Dendritic cell treated with granulocyte-macrophage colony-stimulating factor and Interleukin-4, amounts not matched to agents 40 ng/mL and 50 ng/mL, for 4 days (primary cell): Measurements from ENCODE around the gene MKRN2OS.

ENCODE experiments used
- H3K27ac Mint-ChIP-seq: one replicate; pipeline ENCODE4 v1.8.0; 2022; ENCODE audit warnings: mild to moderate bottlenecking, mixed read lengths
- H3K27me3 Mint-ChIP-seq: one replicate; pipeline ENCODE4 v1.8.0; 2022; ENCODE audit warnings: mild to moderate bottlenecking, mixed read lengths
- H3K36me3 Mint-ChIP-seq: one replicate; pipeline ENCODE4 v1.8.0; 2022; ENCODE audit warnings: low read depth, mixed read lengths
- H3K4me1 Mint-ChIP-seq: one replicate; pipeline ENCODE4 v1.8.0; 2022; ENCODE audit warnings: low read depth, mixed read lengths
- H3K4me3 Mint-ChIP-seq: one replicate; pipeline ENCODE4 v1.8.0; 2022; ENCODE audit warnings: mild to moderate bottlenecking, moderate library complexity, mixed read lengths
- H3K9me3 Mint-ChIP-seq: one replicate; pipeline ENCODE4 v1.8.0; 2022; ENCODE audit warnings: mixed read lengths
- intact Hi-C: fragments of 100-400 bp; cut with micrococcal nuclease; formaldehyde crosslinking; loops from one replicate; pipeline ENCODE4 v1.15.0; 2022

Gene MKRN2OS

GRCh38 chr3:12516873-12517272 lies 28.4 kb downstream of the MKRN2OS start:
- Mint-ChIP-seq H3K36me3 (peaks cover 42% of the 10 kb centered on the region), H3K4me3 (no peak overlapping the region), H3K9me3 (no peaks in the 10 kb centered on the region), H3K27me3 (no peaks in the 10 kb centered on the region), H3K27ac (no peak overlapping the region), H3K4me1 (no peaks in the 10 kb centered on the region)
- intact Hi-C loops: no loop called here

GRCh38 chr3:12515631-12516030 lies 29.7 kb downstream of the MKRN2OS start:
- intact Hi-C loops: no loop called here
- Mint-ChIP-seq H3K4me3 (no peak overlapping the region), H3K4me1 (no peaks in the 10 kb centered on the region), H3K27ac (no peak overlapping the region), H3K27me3 (no peaks in the 10 kb centered on the region), H3K9me3 (no peaks in the 10 kb centered on the region), H3K36me3 (peaks cover 36% of the 10 kb centered on the region)

DNA sequence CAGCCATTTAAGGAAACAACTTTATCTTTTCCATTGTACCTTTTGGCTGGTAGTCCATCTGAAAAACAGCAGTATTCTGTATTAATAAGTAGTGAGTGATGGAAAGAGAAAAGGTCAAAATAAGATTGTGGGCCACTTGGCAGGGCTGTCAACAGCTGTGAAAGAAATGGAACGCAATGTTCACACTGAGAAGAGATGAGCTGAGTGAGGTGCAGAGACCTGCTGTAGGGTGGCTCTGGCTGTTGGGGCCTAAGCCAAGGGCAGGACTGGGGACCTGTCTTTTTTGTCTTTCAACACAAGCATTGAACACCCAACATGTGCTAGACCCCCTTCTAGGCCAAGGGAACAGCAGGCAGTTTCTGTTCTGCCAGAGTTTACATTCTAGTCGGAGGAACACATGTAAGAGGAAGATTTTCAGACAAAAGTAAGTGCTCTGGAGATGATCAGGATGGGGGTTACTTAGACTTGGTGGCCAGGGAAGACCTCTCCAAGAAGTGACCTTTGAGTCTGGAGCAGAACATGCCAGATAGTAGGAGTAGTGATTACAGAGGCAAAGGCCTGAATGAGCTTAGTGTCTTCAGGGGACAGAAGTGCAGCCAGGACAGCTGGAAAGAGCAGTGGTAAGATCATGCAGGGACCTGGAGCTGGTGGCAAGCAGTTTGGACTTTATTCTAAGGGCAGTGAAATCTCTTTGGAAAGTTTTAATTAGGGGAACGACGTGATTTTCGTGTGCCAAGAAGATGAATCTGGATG lies 31.4 kb downstream of the MKRN2OS start:
- Mint-ChIP-seq H3K9me3 (no peaks in the 10 kb centered on the region), H3K36me3 (peaks cover 32% of the 10 kb centered on the region), H3K4me3 (no peak overlapping the region), H3K27ac (no peak overlapping the region), H3K27me3 (no peaks in the 10 kb centered on the region), H3K4me1 (no peaks in the 10 kb centered on the region)
- intact Hi-C loops: no loop called here

DNA sequence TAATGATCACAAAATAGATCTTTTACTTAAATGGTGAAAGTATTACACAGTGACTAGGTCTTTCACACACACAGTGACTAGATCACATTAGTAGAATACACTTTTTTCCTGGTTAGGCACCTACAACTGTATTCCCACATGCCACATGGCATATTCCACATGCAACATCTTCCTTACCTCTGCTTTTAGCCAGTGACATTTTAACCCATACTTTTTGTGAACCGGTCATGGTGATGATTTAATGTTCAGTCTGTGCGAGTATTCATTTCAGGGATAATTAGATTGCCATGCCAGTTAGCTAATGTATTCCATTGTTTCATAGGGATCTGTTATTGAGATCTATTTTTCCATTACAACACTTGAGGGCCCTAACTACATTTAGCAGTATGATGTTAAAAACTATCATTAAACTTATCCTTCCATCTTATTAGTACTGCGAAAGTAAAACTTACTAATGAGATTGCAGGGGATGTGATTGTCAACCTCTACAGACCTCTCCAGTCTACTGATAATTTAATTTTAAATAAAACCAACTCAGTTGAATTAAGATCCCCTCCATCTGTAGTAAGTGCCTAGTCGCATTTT lies 32.7 kb downstream of the MKRN2OS start:
- peaks cover 41% of the 10 kb centered on the region for H3K36me3 Mint-ChIP-seq
- no peaks in the 10 kb centered on the region for H3K4me1 Mint-ChIP-seq
- H3K4me3 Mint-ChIP-seq: no peak overlapping the region

GRCh38 chr3:12509466-12509865 lies 35.8 kb downstream of the MKRN2OS start:
- H3K27me3 Mint-ChIP-seq: no peaks in the 10 kb centered on the region
- H3K4me1 Mint-ChIP-seq: no peaks in the 10 kb centered on the region
- H3K36me3 Mint-ChIP-seq: peaks cover 60% of the 10 kb centered on the region
- intact Hi-C loops: no loop called here
- H3K9me3 Mint-ChIP-seq: no peaks in the 10 kb centered on the region
- no peak overlapping the region for H3K27ac Mint-ChIP-seq
- no peak overlapping the region for H3K4me3 Mint-ChIP-seq

More for the DNA sequence above, 32.7 kb downstream of the MKRN2OS start:
- H3K9me3 Mint-ChIP-seq: no peaks in the 10 kb centered on the region
- no peak overlapping the region for H3K27ac Mint-ChIP-seq
- H3K27me3 Mint-ChIP-seq: no peaks in the 10 kb centered on the region
- intact Hi-C loops: no loop called here

GRCh38 chr3:12508291-12508700 lies 37.0 kb downstream of the MKRN2OS start:
- Mint-ChIP-seq H3K4me1 (peaks cover 7% of the 10 kb centered on the region), H3K9me3 (no peaks in the 10 kb centered on the region), H3K36me3 (peaks cover 60% of the 10 kb centered on the region), H3K27ac (no peak overlapping the region), H3K4me3 (no peak overlapping the region), H3K27me3 (no peaks in the 10 kb centered on the region)
- intact Hi-C loops: no loop called here

- Mint-ChIP-seq H3K27me3 (no peaks in the 10 kb centered on the region), H3K4me1 (peaks cover 10% of the 10 kb centered on the region), H3K4me3 (no peak overlapping the region), H3K9me3 (no peaks in the 10 kb centered on the region), H3K27ac (no peak overlapping the region), H3K36me3 (peaks cover 60% of the 10 kb centered on the region)
- intact Hi-C loops: no loop called here
Measured at GRCh38 chr3:12507591-12508281, 37.6 kb downstream of the MKRN2OS start.

DNA sequence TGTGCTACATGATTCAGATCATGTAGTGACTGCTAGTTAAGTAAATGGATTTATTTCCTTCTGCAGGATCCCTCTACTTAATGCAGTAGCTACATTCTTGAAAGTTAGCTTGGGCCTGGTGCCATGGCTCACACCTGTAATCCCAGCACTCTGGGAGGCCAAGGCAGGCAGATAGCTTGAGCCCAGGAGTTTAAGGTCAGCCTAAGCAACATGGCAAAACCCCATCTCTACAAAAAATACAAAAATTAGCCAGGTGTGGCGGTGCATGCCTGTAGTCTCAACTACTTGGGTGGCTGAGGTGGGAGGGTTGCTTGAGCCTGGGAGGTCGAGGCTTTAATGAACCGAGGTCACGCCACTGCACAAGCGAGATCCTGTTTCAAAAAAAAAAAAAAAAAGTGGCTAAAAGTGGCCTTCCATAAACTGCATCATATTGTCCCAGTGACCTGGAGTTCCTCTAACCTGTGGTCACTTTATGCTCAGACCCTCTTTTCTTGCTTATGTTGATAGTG lies 39.0 kb downstream of the MKRN2OS start:
- Mint-ChIP-seq H3K4me1 (peaks cover 10% of the 10 kb centered on the region), H3K27me3 (no peaks in the 10 kb centered on the region), H3K4me3 (no peak overlapping the region), H3K27ac (no peak overlapping the region), H3K36me3 (peaks cover 60% of the 10 kb centered on the region), H3K9me3 (no peaks in the 10 kb centered on the region)
- intact Hi-C loops: no loop called here

DNA sequence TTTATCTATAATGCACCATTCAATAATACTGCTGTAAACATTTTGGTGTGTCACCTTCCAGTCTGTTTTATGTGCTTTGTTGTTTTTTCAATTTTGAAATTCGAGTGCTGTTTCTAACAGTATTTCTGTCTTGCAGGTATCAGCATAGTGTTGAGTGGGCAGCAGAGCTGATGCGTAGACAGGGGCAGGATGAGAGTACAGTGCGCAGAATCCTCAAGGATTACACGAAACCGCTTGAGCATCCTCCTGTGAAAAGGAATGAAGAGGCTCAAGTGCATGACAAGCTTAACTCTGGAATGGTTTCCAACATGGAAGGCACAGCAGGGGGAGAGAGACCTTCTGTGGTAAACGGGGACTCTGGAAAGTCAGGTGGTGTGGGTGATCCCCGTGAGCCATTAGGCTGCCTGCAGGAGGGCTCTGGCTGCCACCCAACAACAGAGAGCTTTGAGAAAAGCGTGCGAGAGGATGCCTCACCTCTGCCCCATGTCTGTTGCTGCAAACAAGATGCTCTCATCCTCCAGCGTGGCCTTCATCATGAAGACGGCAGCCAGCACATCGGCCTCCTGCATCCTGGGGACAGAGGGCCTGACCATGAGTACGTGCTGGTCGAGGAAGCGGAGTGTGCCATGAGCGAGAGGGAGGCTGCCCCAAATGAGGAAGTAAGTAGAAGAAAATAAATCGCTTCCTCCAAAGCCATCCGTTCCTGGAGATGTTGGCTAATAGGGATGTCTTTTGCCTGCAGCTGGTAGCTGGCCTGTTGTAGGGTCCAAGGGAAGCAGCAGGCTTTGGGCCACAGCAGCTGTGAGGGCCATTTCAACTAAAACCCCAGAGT lies 42.0 kb downstream of the MKRN2OS start:
- Mint-ChIP-seq H3K9me3 (no peaks in the 10 kb centered on the region), H3K36me3 (peaks cover 63% of the 10 kb centered on the region), H3K4me3 (no peak overlapping the region), H3K27ac (no peak overlapping the region), H3K4me1 (peaks cover 10% of the 10 kb centered on the region), H3K27me3 (no peaks in the 10 kb centered on the region)
- intact Hi-C loops: no loop called here

DNA sequence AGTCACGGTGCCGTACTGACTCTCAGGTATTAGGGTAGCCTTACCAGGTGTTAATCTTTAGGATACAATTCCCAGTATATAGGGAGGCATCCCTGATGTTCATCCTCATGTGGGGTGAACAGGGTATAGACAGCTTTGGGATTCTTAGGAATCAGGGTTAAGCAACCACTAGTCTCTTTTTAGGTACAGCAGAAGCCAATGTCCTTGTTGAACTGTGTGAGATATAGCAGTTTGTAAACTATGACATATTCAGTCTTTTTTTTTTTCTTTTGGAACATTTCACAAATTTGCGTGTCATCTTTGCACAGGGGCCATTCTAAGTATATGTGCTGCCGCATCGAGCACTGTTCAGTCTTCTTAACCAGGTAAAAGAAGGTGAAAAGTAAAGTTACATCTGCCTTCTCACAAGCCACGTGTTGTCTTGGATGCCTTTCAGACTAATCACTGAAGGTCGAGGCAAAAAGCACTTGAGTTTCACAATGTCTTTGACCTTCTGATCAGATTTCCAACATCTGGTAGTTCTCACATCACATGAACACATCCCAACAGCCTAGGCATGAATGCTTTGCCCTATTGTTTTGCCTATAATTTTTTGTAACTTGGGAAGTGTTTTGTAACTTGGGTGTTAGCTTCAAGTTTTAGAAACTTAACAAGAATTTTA lies 43.8 kb downstream of the MKRN2OS start:
- Mint-ChIP-seq H3K4me3 (no peak overlapping the region), H3K4me1 (peaks cover 10% of the 10 kb centered on the region), H3K9me3 (no peaks in the 10 kb centered on the region), H3K27me3 (no peaks in the 10 kb centered on the region), H3K36me3 (peaks cover 69% of the 10 kb centered on the region), H3K27ac (no peak overlapping the region)
- intact Hi-C loops: no loop called here

DNA sequence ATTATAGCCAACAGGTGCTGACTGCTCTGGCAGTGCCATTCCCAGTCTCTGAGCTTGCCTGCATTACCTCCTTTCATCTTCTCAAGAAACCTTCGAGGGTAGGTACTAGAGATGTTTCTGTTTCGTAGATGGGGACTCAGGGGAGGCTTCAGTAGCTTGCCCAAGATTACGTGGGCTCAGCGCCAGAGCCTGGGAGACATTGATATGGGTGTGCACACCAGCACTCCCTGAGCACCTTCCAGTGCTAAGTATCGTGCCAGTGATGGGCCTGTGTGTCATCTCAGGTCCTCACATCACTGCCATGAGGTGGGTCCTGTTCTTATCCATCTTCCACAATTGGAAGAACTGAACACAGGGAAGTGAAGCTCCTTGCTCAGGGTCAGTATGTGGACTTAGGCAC lies 45.8 kb downstream of the MKRN2OS start:
- Mint-ChIP-seq H3K27me3 (no peaks in the 10 kb centered on the region), H3K4me1 (peaks cover 10% of the 10 kb centered on the region), H3K4me3 (no peak overlapping the region), H3K9me3 (no peaks in the 10 kb centered on the region), H3K36me3 (peaks cover 58% of the 10 kb centered on the region), H3K27ac (no peak overlapping the region)
- intact Hi-C loops: no loop called here

GRCh38 chr3:12496453-12496761 lies 48.9 kb downstream of the MKRN2OS start:
- Mint-ChIP-seq H3K4me1 (no peaks in the 10 kb centered on the region), H3K36me3 (peaks cover 65% of the 10 kb centered on the region), H3K27me3 (no peaks in the 10 kb centered on the region), H3K27ac (no peak overlapping the region), H3K9me3 (no peaks in the 10 kb centered on the region), H3K4me3 (no peak overlapping the region)
- intact Hi-C loops: no loop called here

DNA sequence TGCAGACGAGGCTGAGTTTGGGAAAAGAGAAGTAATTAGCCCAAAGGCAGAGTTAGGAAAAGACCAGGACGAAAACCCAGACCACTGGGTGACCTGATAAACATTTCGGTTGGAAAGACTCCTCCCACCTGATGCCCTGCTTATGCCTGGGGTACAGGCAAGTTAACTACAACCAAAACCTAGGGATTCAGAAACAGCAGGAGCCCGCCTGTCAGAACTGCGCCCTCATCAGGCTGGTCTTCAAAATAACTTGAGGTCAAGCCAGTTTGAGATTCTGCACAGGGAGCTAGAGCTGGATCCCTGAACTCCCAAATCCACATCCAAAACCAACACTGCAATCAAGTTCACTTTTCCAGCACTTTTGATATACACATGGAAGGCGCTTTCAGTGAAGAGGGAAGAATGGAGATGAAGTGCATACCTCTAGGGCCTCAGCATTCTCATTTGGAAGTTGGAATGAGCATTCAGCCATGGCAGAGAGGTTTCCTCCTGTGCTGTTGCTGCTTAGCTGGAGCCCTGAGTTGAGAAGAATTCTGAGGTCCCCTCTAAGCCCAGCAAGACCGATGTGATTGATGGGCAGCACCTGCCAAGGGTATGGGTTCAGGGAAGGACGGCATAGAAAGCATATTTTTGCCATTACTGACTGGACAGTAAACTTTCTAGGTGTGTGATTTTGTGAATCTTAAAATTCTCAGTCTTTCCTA lies 49.4 kb downstream of the MKRN2OS start:
- Mint-ChIP-seq H3K4me3 (no peak overlapping the region), H3K36me3 (peaks cover 70% of the 10 kb centered on the region), H3K27me3 (no peaks in the 10 kb centered on the region), H3K4me1 (no peaks in the 10 kb centered on the region), H3K9me3 (no peaks in the 10 kb centered on the region), H3K27ac (no peak overlapping the region)
- intact Hi-C loops: no loop called here
